Peyer's patch (tissue), 4 donors: ENCODE results near the gene ASCC1.

Source experiments
- CTCF ChIP-seq, 6 experiments: fragments of 450-650 bp in 4 of 6; fragments of 200-600 bp in 2 of 6; sonication (generic) in 1 of 6; IDR thresholded peaks; one replicate each; pipeline ENCODE4 v1.5.1; 2017 to 2019; ENCODE audit warnings: antibody characterized with exemption in 6 of 6, mild to moderate bottlenecking in 3 of 6, moderate library complexity in 1 of 6
- POLR2A ChIP-seq, 2 donors: fragments of 450-650 bp; IDR thresholded peaks; one replicate each; pipeline ENCODE4 v1.5.1; 2017; ENCODE audit warnings: antibody characterized with exemption in 2 of 2, mild to moderate bottlenecking in 2 of 2, moderate library complexity in 2 of 2

- TF ChIP-seq CTCF (IDR thresholded peaks at IDR 0.05): no peak
- no peak for TF ChIP-seq POLR2A (IDR thresholded peaks at IDR 0.05)
Observed at GRCh38 chr10:72219235-72219814, 3.2 kb upstream of the ASCC1 start.
